Smooth muscle cell of the coronary artery (primary cell): ENCODE data around the gene SCN3A. TPM values are rescaled to one million over a fixed set of nuclear protein-coding genes. Genes with fewer than 3 reads are reported as not detected.

Experiments
- total RNA-seq: library from RNA; depleted of rRNA; stranded (reverse); fragments of >200 nt; gene quantifications from 2 replicates; pipeline ENCODE4 v1.2.3, GENCODE V29; 2014; ENCODE audit warnings: low replicate concordance

Gene SCN3A
- 0.12 and 3.5 TPM in 2 replicates for total RNA-seq

DNA sequence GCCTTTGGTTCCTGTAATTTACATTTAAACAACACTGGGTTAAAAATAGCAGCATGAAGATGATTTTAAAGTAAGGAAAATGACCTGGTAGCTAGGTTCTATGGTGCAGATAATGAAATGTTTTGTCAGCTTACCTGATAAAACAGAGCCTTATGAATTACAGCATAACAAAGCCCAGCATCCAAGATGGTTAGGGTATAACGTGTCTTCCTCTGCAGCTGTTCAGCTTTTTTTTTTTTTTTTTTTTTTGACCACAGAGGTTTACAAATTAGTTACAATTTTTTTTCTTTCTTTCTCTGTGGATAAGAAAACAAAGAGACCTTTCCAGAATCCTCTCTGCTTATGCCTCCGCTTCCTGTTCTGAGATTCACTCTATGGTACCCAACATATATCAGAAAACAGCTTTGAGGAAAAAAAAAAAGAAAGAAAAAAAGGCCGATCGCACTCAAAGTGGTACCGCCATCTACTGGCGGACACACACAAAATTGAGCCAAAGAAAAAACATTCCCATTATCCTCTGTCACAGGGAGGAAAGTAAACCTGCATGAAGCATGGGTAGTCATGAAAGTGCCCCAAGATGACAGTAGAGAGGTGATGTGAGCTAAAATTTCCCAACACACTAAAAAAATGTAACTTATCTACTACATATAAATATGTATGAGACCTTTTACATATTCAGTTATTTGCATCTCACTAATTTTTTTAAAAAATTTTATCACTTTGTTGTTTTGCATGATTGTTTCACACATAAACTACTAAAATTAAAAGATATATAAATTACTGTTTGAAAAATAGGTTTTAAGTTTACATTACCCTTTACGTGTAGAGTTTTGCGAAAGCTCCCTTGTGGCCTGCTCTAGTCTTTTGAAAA, at the start of gene SCN3A:
Gene SCN3A, minus strand, starts transcription at position 362 of the 871 bp plus-strand sequence. CDS start 27,656 bp downstream, outside the sequence.

DNA sequence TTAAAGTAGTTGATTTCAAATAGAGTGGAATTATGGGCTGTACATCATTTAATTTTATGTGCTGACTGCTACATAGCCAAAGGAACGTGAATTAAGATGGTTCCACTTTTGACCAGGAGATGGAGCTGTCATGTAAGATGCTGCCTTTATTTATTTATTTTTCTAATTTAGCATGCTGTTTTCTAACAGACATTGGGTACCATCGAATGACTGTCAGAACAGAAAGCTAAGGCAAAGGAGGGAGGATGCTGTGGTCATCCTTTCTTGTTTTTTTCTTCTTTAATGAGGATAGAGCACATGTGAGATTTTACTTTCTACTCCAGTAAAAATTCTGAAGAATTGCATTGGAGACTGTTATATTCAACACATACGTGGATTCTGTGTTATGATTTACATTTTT, 35.4 kb upstream of the SCN3A start, which contains the start of gene SCN2A:
Gene SCN2A, plus strand, starts transcription at position 185 of the 400 bp plus-strand sequence. CDS start 56,410 bp downstream, outside the sequence.

Other genes starting within 250 kb of the SCN3A start
- gene SLC38A11, start 248.5 kb downstream of the SCN3A start, total RNA-seq, result not detected in 2 replicates
- 0.68 and 1.8 TPM in 2 replicates for gene SCN2A, start 35.4 kb upstream of the SCN3A start, total RNA-seq